Measurements from ENCODE around the gene ZPBP2. TPM values are rescaled to one million over a fixed set of nuclear protein-coding genes. Genes with fewer than 3 reads are reported as not detected.

Gene ZPBP2
- total and polyA plus RNA-seq, 2 of the 13 experiments (the other 11 are each of a cell fraction or from before 2014, with no cell fraction given) = not detected

DNA sequence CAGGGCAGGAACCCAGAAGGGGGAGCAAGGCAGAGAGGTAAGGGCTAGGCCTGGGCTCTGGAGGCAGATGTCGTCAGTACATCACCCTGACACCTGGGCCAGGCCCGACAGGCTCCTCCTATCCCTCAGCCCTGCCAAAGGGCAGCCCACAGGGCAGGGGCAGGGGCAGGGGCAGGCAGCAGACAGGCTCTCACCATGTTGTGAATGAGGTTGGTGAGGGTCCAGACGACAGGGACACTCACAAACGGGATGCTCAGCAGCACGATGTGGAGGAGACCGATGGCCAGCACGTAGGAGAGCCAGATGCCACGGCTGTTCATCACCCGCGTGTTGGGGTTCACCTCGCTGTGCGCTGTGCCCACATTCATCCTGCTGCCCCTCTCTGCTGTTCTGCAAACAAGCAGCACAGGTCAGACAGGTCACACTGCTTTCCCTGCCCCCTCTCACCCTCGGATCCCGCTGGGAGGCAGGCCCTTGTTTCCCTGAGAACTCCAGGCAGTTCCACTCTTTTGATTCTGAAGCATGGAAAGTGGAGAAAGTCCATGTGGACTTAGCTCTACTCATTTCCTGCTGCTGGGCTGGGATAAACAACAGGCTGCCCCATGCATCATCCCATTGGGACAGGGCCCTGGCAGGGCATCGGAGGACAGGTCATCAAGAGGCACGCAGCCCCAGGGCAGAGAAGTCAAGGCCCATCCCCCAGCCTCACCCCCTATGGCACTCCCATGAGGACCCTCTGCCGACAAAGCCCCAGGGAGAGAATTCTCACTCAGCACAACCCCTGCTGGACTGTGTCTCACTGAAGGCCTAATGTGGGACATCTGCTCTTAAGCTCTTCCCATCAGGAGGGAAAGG lies 56.1 kb downstream of the ZPBP2 start (continued):
- peak; percentile 86; the same call in 1 of the 2 replicates for TF ChIP-seq ATRX (CRISPR knock-in tag; IDR thresholded peaks at IDR 0.05; ENCODE audit: borderline replicate concordance)
- TF ChIP-seq MED13 (CRISPR knock-in tag; IDR thresholded peaks at IDR 0.05) = no peak
- peak; percentile 80; the same call in 1 of the 2 replicates for TF ChIP-seq ZBTB20 (CRISPR knock-in tag; IDR thresholded peaks at IDR 0.05; ENCODE audit: borderline replicate concordance, low read depth)
- TF ChIP-seq ZKSCAN5 (CRISPR knock-in tag; IDR thresholded peaks at IDR 0.05) = 0 out of 2 replicates have a peak, but pooled peaks have one; percentile 4
- TF ChIP-seq ZNF558 (CRISPR knock-in tag; IDR thresholded peaks at IDR 0.05; ENCODE audit: borderline replicate concordance) = peak; percentile 83; the same call in 1 of the 2 replicates
- TF ChIP-seq SP2 (CRISPR knock-in tag; IDR thresholded peaks at IDR 0.05) = no peak
- no peak for TF ChIP-seq ZNF446 (CRISPR knock-in tag; IDR thresholded peaks at IDR 0.05)
- TF ChIP-seq ZC3H13 (CRISPR knock-in tag; IDR thresholded peaks at IDR 0.05) = peak; percentile 96
- TF ChIP-seq, protein P1, sequence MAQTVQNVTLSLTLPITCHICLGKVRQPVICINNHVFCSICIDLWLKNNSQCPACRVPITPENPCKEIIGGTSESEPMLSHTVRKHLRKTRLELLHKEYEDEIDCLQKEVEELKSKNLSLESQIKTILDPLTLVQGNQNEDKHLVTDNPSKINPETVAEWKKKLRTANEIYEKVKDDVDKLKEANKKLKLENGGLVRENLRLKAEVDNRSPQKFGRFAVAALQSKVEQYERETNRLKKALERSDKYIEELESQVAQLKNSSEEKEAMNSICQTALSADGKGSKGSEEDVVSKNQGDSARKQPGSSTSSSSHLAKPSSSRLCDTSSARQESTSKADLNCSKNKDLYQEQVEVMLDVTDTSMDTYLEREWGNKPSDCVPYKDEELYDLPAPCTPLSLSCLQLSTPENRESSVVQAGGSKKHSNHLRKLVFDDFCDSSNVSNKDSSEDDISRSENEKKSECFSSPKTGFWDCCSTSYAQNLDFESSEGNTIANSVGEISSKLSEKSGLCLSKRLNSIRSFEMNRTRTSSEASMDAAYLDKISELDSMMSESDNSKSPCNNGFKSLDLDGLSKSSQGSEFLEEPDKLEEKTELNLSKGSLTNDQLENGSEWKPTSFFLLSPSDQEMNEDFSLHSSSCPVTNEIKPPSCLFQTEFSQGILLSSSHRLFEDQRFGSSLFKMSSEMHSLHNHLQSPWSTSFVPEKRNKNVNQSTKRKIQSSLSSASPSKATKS (CRISPR knock-in tag; IDR thresholded peaks at IDR 0.05) = 0 out of 2 replicates have a peak, but pooled peaks have one; percentile 31
- TF ChIP-seq ZNF7 (CRISPR knock-in tag; IDR thresholded peaks at IDR 0.05) = no peak; the same call in 1 of the 2 replicates
- TF ChIP-seq, protein P2, sequence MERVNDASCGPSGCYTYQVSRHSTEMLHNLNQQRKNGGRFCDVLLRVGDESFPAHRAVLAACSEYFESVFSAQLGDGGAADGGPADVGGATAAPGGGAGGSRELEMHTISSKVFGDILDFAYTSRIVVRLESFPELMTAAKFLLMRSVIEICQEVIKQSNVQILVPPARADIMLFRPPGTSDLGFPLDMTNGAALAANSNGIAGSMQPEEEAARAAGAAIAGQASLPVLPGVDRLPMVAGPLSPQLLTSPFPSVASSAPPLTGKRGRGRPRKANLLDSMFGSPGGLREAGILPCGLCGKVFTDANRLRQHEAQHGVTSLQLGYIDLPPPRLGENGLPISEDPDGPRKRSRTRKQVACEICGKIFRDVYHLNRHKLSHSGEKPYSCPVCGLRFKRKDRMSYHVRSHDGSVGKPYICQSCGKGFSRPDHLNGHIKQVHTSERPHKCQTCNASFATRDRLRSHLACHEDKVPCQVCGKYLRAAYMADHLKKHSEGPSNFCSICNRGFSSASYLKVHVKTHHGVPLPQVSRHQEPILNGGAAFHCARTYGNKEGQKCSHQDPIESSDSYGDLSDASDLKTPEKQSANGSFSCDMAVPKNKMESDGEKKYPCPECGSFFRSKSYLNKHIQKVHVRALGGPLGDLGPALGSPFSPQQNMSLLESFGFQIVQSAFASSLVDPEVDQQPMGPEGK (CRISPR knock-in tag; IDR thresholded peaks at IDR 0.05) = peak; percentile 89
- peak; percentile 89; the same call in 1 of the 2 replicates for TF ChIP-seq YEATS2 (CRISPR knock-in tag; IDR thresholded peaks at IDR 0.05; ENCODE audit: borderline replicate concordance)
- TF ChIP-seq ZSCAN30 (CRISPR knock-in tag; IDR thresholded peaks at IDR 0.05) = no peak
- TF ChIP-seq SRSF4 (IDR thresholded peaks at IDR 0.05; ENCODE audit: low read depth, low read length, poor library complexity, severe bottlenecking) = no peak
- TF ChIP-seq ZNF678 (CRISPR knock-in tag; IDR thresholded peaks at IDR 0.05) = peak; percentile 65; the same call in 1 of the 2 replicates
- TF ChIP-seq RFX3 (CRISPR knock-in tag; IDR thresholded peaks at IDR 0.05) = peak; percentile 50; the same call in 1 of the 2 replicates
- 0 out of 2 replicates have a peak, but pooled peaks have one; percentile 23 for TF ChIP-seq ZIK1 (CRISPR knock-in tag; IDR thresholded peaks at IDR 0.05; ENCODE audit: borderline replicate concordance, low read depth)
- TF ChIP-seq ZNF124 (CRISPR knock-in tag; IDR thresholded peaks at IDR 0.05) = peak; percentile 99
- peak; percentile 68; the same call in 1 of the 2 replicates for TF ChIP-seq PHF20 (CRISPR knock-in tag; IDR thresholded peaks at IDR 0.05)
- TF ChIP-seq GATAD2A (CRISPR knock-in tag; IDR thresholded peaks at IDR 0.05) = peak; percentile 99
- peak; percentile 90; the same call in 1 of the 2 replicates for TF ChIP-seq ZNF816 (CRISPR knock-in tag; IDR thresholded peaks at IDR 0.05; ENCODE audit: borderline replicate concordance)
- peak; percentile 46 for TF ChIP-seq PRPF4 (IDR thresholded peaks at IDR 0.05; ENCODE audit: low read depth, low read length, poor library complexity, severe bottlenecking)
- no peak for TF ChIP-seq MLLT10 (CRISPR knock-in tag; IDR thresholded peaks at IDR 0.05)
- no peak for TF ChIP-seq ZNF33A (CRISPR knock-in tag; IDR thresholded peaks at IDR 0.05; ENCODE audit: borderline replicate concordance)
- TF ChIP-seq KDM5A (IDR thresholded peaks at IDR 0.05; ENCODE audit: borderline replicate concordance, low read length) = no peak
- TF ChIP-seq, protein P3, sequence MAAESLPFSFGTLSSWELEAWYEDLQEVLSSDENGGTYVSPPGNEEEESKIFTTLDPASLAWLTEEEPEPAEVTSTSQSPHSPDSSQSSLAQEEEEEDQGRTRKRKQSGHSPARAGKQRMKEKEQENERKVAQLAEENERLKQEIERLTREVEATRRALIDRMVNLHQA (CRISPR knock-in tag; IDR thresholded peaks at IDR 0.05) = 0 out of 2 replicates have a peak, but pooled peaks have one; percentile 49
